GM23338 (cell line): ENCODE data around the gene NEURL1. TPM values are rescaled to one million over a fixed set of nuclear protein-coding genes. Genes with fewer than 3 reads are reported as not detected.

Experiments
- ATAC-seq: fragments of 200-7000 bp; cut with Tn5 transposase; 3 replicates; pipeline ENCODE4 v1.9.1; 2020
- DNase-seq: peaks from one replicate; pipeline ENCODE4 v3.0.0-alpha.2; 2015; ENCODE audit warnings: low spot score
- H2AFZ ChIP-seq: fragments of 200-600 bp; sonication (generic); 2 replicates; pipeline ENCODE4 v1.8.0; 2016; ENCODE audit warnings: antibody characterized with exemption, mild to moderate bottlenecking, moderate library complexity
- H3F3A ChIP-seq: fragments of 200-600 bp; sonication (generic); replicated peaks from 2 replicates; pipeline ENCODE4 v1.8.0; 2017; ENCODE audit warnings: antibody characterized with exemption, mixed run types, low read depth
- H3K27ac ChIP-seq: fragments of 200-600 bp; sonication (generic); 2 replicates; pipeline ENCODE4 v1.6.1; 2016; ENCODE audit warnings: low read depth
- H3K27me3 ChIP-seq: fragments of 200-600 bp; sonication (generic); 2 replicates; pipeline ENCODE4 v1.8.0; 2016; ENCODE audit warnings: mild to moderate bottlenecking, mixed run types, moderate library complexity; ENCODE audit not compliant: insufficient read depth
- H3K36me3 ChIP-seq: fragments of 200-600 bp; sonication (generic); 2 replicates; pipeline ENCODE4 v1.8.0; 2016; ENCODE audit warnings: mild to moderate bottlenecking; ENCODE audit not compliant: insufficient read depth
- H3K4me1 ChIP-seq: fragments of 200-600 bp; sonication (generic); 2 replicates; pipeline ENCODE4 v1.8.0; 2016; ENCODE audit warnings: mild to moderate bottlenecking, moderate library complexity; ENCODE audit not compliant: insufficient read depth
- H3K4me2 ChIP-seq: fragments of 200-600 bp; sonication (generic); 2 replicates; pipeline ENCODE4 v1.7.1; 2017; ENCODE audit warnings: mixed run types
- H3K4me3 ChIP-seq: fragments of 200-600 bp; sonication (generic); 2 replicates; pipeline ENCODE4 v1.6.1; 2016; ENCODE audit warnings: mixed run types
- H3K79me2 ChIP-seq: fragments of 200-600 bp; sonication (generic); replicated peaks from 2 replicates; pipeline ENCODE4 v1.8.0; 2017; ENCODE audit warnings: mild to moderate bottlenecking; ENCODE audit not compliant: insufficient read depth
- H3K9me2 ChIP-seq: fragments of 200-600 bp; sonication (generic); 2 replicates; pipeline ENCODE4 v1.8.0; 2017; ENCODE audit not compliant: insufficient read depth
- H4K20me1 ChIP-seq: fragments of 200-600 bp; sonication (generic); replicated peaks from 2 replicates; pipeline ENCODE4 v1.8.0; 2017; ENCODE audit warnings: mild to moderate bottlenecking; ENCODE audit not compliant: insufficient read depth
- H3K27ac Mint-ChIP-seq: 2 replicates; pipeline ENCODE4 v1.8.0; 2020; ENCODE audit warnings: inconsistent platforms, mild to moderate bottlenecking, moderate library complexity, mixed read lengths
- H3K27me3 Mint-ChIP-seq: 3 replicates; pipeline ENCODE4 v1.8.0; 2022; ENCODE audit warnings: low read depth, mild to moderate bottlenecking, moderate library complexity, mixed read lengths, inconsistent platforms; ENCODE audit not compliant: insufficient read depth, poor library complexity
- H3K36me3 Mint-ChIP-seq: 3 replicates; pipeline ENCODE4 v1.8.0; 2021; ENCODE audit warnings: low read depth, mild to moderate bottlenecking, inconsistent platforms, moderate library complexity, mixed read lengths
- H3K4me1 Mint-ChIP-seq: 3 replicates; pipeline ENCODE4 v1.8.0; 2020; ENCODE audit warnings: mild to moderate bottlenecking, inconsistent platforms, mixed read lengths
- H3K4me3 Mint-ChIP-seq: 3 replicates; pipeline ENCODE4 v1.8.0; 2021; ENCODE audit warnings: moderate library complexity, mild to moderate bottlenecking, inconsistent platforms, mixed read lengths
- H3K9me3 Mint-ChIP-seq: 3 replicates; pipeline ENCODE4 v1.8.0; 2020; ENCODE audit warnings: moderate library complexity, mild to moderate bottlenecking, inconsistent platforms, mixed read lengths
- CREB1 ChIP-seq: fragments of 250-450 bp; sonication (Bioruptor Pico); IDR thresholded peaks from 2 replicates; pipeline ENCODE4 v1.5.0; 2020; ENCODE audit warnings: low read depth, mild to moderate bottlenecking, moderate library complexity
- CTCF ChIP-seq, 2 experiments: fragments of 200-600 bp in 1 of 2; sonication (generic) in 1 of 2; conservative IDR thresholded peaks; 2 replicates each; pipeline versions ENCODE4 v1.5.1 to v1.6.1; 2016 to 2017; ENCODE audit warnings: antibody characterized with exemption in 2 of 2, low read depth in 2 of 2, mild to moderate bottlenecking in 2 of 2, moderate library complexity in 1 of 2
- ETS1 ChIP-seq: IDR thresholded peaks from 2 replicates; pipeline ENCODE4 v1.6.1; 2016; ENCODE audit warnings: antibody characterized with exemption
- EZH2 ChIP-seq: fragments of 200-600 bp; sonication (generic); IDR thresholded peaks from one replicate; pipeline ENCODE4 v1.8.0; 2017; ENCODE audit warnings: antibody characterized with exemption, mild to moderate bottlenecking, low read depth; ENCODE audit not compliant: unreplicated experiment
- EZH2phosphoT487 ChIP-seq: fragments of 200-600 bp; sonication (generic); IDR thresholded peaks from one replicate; pipeline ENCODE4 v1.8.1; 2018; ENCODE audit warnings: antibody characterized with exemption; ENCODE audit not compliant: unreplicated experiment
- JUNB ChIP-seq: IDR thresholded peaks from one replicate; pipeline ENCODE4 v1.6.1; 2016; ENCODE audit warnings: antibody characterized with exemption; ENCODE audit not compliant: unreplicated experiment
- NANOG ChIP-seq: IDR thresholded peaks from 2 replicates; pipeline ENCODE4 v1.6.1; 2016; ENCODE audit warnings: antibody characterized with exemption, borderline replicate concordance
- REST ChIP-seq: IDR thresholded peaks from one replicate; pipeline ENCODE4 v1.6.1; 2018; ENCODE audit warnings: antibody characterized with exemption; ENCODE audit not compliant: unreplicated experiment
- ZNF114 ChIP-seq: fragments of 250-450 bp; sonication (Bioruptor Pico); IDR thresholded peaks from 2 replicates; pipeline ENCODE4 v1.5.0; 2020; ENCODE audit warnings: mild to moderate bottlenecking, moderate library complexity
- ZNF331 ChIP-seq: fragments of 250-450 bp; sonication (Bioruptor Pico); IDR thresholded peaks from 2 replicates; pipeline ENCODE4 v1.5.0; 2020; ENCODE audit warnings: low read depth, mild to moderate bottlenecking, moderate library complexity
- polyA plus RNA-seq: library from polyadenylated mRNA; unstranded; fragments of >200 nt; fragmentation: Nextera tagmentation; extraction: Ambion mirVana; gene quantifications from 2 replicates; pipeline ENCODE4 v1.2.1, GENCODE V29; 2016
- total RNA-seq: library from RNA; depleted of rRNA; stranded (reverse); fragments of >200 nt; shearing (Covaris generic); gene quantifications from 2 replicates; pipeline ENCODE4 v1.2.3, GENCODE V29; 2014

The NEURL1 gene
- total and polyA plus RNA-seq, 2 experiments from 2014 or later: 0.82 to 1.1 TPM

- DNase-seq (no peak), ATAC-seq (no peak)
- 0 out of 2 replicates have a peak, but pooled peaks cover 4% of the 10 kb centered on the region for H3K9me2 ChIP-seq
- H3K36me3 ChIP-seq: no peaks in the 10 kb centered on the region
- peaks cover 19% of the 10 kb centered on the region for H3K4me1 Mint-ChIP-seq
- no peaks in the 10 kb centered on the region for H3K36me3 Mint-ChIP-seq
- no peaks in the 10 kb centered on the region for H3K79me2 ChIP-seq
- H3K4me2 ChIP-seq: no peak overlapping the region
- TF ChIP-seq ZNF114 (no peak), EZH2phosphoT487 (no peak), ZNF331 (no peak), CTCF (conservative IDR thresholded peaks at IDR 0.05; ENCODE audit: low read depth in 2 of 2) (no peak), ETS1 (no peak), NANOG (no peak)
- no peaks in the 10 kb centered on the region for H3K27me3 ChIP-seq
- peaks cover 13% of the 10 kb centered on the region; the same call in 1 of the 2 replicates for H3K4me1 ChIP-seq
- no peak overlapping the region for H3K4me3 Mint-ChIP-seq
- no peak overlapping the region for H3K4me3 ChIP-seq
- no peak overlapping the region for H3K27ac ChIP-seq
- no peak overlapping the region for H2AFZ ChIP-seq
- H4K20me1 ChIP-seq: no peaks in the 10 kb centered on the region
- peak overlapping the region; percentile 15; the same call in 1 of the 2 replicates for H3K27ac Mint-ChIP-seq
- H3K9me3 Mint-ChIP-seq: no peaks in the 10 kb centered on the region
- H3K27me3 Mint-ChIP-seq: peaks cover 20% of the 10 kb centered on the region
- no peaks in the 10 kb centered on the region for H3F3A ChIP-seq
Observed at GRCh38 chr10:103544657-103545310, 51.3 kb downstream of the NEURL1 start.

GRCh38 chr10:103545366-103545765 lies 51.9 kb downstream of the NEURL1 start:
- H3K4me1 Mint-ChIP-seq: peaks cover 19% of the 10 kb centered on the region
- H3K4me2 ChIP-seq: no peak overlapping the region
- 0 out of 2 replicates have a peak, but pooled peaks cover 4% of the 10 kb centered on the region for H3K9me2 ChIP-seq
- H3K36me3 ChIP-seq: no peaks in the 10 kb centered on the region
- H3K4me3 Mint-ChIP-seq: no peak overlapping the region
- no peak overlapping the region for H3K27ac ChIP-seq
- no peak for ATAC-seq
- no peaks in the 10 kb centered on the region for H3K27me3 ChIP-seq
- H3K36me3 Mint-ChIP-seq: no peaks in the 10 kb centered on the region
- no peaks in the 10 kb centered on the region for H3K9me3 Mint-ChIP-seq
- no peak overlapping the region for H3K4me3 ChIP-seq
- H3K79me2 ChIP-seq: no peaks in the 10 kb centered on the region
- H3K27me3 Mint-ChIP-seq: peaks cover 20% of the 10 kb centered on the region
- H4K20me1 ChIP-seq: no peaks in the 10 kb centered on the region
- H3F3A ChIP-seq: no peaks in the 10 kb centered on the region
- no peak for DNase-seq
- H2AFZ ChIP-seq: no peak overlapping the region
- H3K27ac Mint-ChIP-seq: no peak overlapping the region
- H3K4me1 ChIP-seq: peaks cover 13% of the 10 kb centered on the region; the same call in 1 of the 2 replicates
- TF ChIP-seq EZH2: no peak
- TF ChIP-seq NANOG: no peak
- TF ChIP-seq JUNB: no peak
- TF ChIP-seq CREB1 (CRISPR knock-in tag): no peak
- TF ChIP-seq ETS1: no peak
- no peak for TF ChIP-seq CTCF (conservative IDR thresholded peaks at IDR 0.05; ENCODE audit: low read depth in 2 of 2)
- no peak for TF ChIP-seq EZH2phosphoT487
- TF ChIP-seq REST: no peak
